HEK293 (cell line): ENCODE measurements around the gene PDE6C.

Experiments
- CTCF ChIA-PET: fragments of 350-600 bp; formaldehyde crosslinking; extraction: SDS; loops from one replicate; lab custom pipeline; 2021; ENCODE audit warnings: antibody characterized with exemption; lab: Yijun Ruan, JAX
- POLR2A ChIA-PET: fragments of 300-600 bp; formaldehyde crosslinking; extraction: SDS; loops from one replicate; lab custom pipeline; 2020; ENCODE audit warnings: antibody characterized with exemption, inconsistent platforms; lab: Yijun Ruan, JAX
- H3K27ac ChIP-seq: fragments of 200-500 bp; sonication (Bioruptor generic); 2 replicates; pipeline ENCODE4 v1.5.1; 2014; ENCODE audit warnings: low read depth, low read length, control low read depth, inconsistent platforms; ENCODE audit errors: extremely low read depth
- H3K36me3 ChIP-seq, 2 experiments: fragments of 200-500 bp in 1 of 2; sonication (Bioruptor generic) in 1 of 2; 1 replicate in 1 of 2; 2 replicates in 1 of 2; pipeline ENCODE4 v1.5.1; 2014 to 2017; ENCODE audit warnings: inconsistent platforms in 2 of 2, low read length in 2 of 2; ENCODE audit not compliant: control insufficient read depth in 2 of 2, insufficient read depth in 1 of 2
- H3K4me1 ChIP-seq: fragments of 200-500 bp; sonication (Bioruptor generic); 2 replicates; pipeline ENCODE4 v1.5.1; 2014; ENCODE audit warnings: mild to moderate bottlenecking, low read length, inconsistent platforms; ENCODE audit not compliant: control insufficient read depth, insufficient read depth
- H3K4me3 ChIP-seq: 2 replicates; pipeline ENCODE4 v1.5.1; 2011; ENCODE audit warnings: low read depth, mild to moderate bottlenecking, control low read depth, low read length, moderate library complexity
- H3K9me3 ChIP-seq: fragments of 200-500 bp; sonication (Bioruptor generic); 2 replicates; pipeline ENCODE4 v1.5.1; 2014; ENCODE audit warnings: low read depth, low read length, inconsistent platforms; ENCODE audit not compliant: control insufficient read depth, insufficient read depth
- KLF10 ChIP-seq: fragments of 450-650 bp; IDR thresholded peaks from 2 replicates; pipeline ENCODE4 v1.5.1; 2018; ENCODE audit warnings: missing biosample characterization, mild to moderate bottlenecking, missing genetic modification characterization
- KLF7 ChIP-seq: fragments of 450-650 bp; formaldehyde crosslinking; IDR thresholded peaks from 2 replicates; pipeline ENCODE4 v1.5.1; 2016; ENCODE audit warnings: missing biosample characterization, missing genetic modification characterization, borderline replicate concordance
- SP7 ChIP-seq: fragments of 450-650 bp; formaldehyde crosslinking; IDR thresholded peaks from 2 replicates; pipeline ENCODE4 v1.5.1; 2016; ENCODE audit warnings: missing biosample characterization, missing genetic modification characterization
- ZBTB17 ChIP-seq: fragments of 450-650 bp; formaldehyde crosslinking; IDR thresholded peaks from 2 replicates; pipeline ENCODE4 v1.5.1; 2016; ENCODE audit warnings: missing biosample characterization, missing genetic modification characterization
- ZBTB7A ChIP-seq: fragments of 450-650 bp; formaldehyde crosslinking; IDR thresholded peaks from 2 replicates; pipeline ENCODE4 v1.5.1; 2016; ENCODE audit warnings: low read depth, missing biosample characterization, missing genetic modification characterization
- ZNF214 ChIP-seq: fragments of 450-650 bp; formaldehyde crosslinking; IDR thresholded peaks from 2 replicates; pipeline ENCODE4 v1.5.1; 2017; ENCODE audit warnings: missing biosample characterization, mild to moderate bottlenecking, missing genetic modification characterization, borderline replicate concordance
- ZNF239 ChIP-seq: fragments of 450-650 bp; formaldehyde crosslinking; IDR thresholded peaks from 2 replicates; pipeline ENCODE4 v1.5.1; 2016; ENCODE audit warnings: missing biosample characterization, missing genetic modification characterization
- ZNF423 ChIP-seq: fragments of 450-650 bp; formaldehyde crosslinking; IDR thresholded peaks from 2 replicates; pipeline ENCODE4 v1.5.1; 2016; ENCODE audit warnings: missing biosample characterization, missing genetic modification characterization
- ZNF529 ChIP-seq: fragments of 450-650 bp; formaldehyde crosslinking; IDR thresholded peaks from 2 replicates; pipeline ENCODE4 v1.5.1; 2017; ENCODE audit warnings: missing genetic modification characterization, missing biosample characterization; ENCODE audit not compliant: insufficient replicate concordance
- ZNF610 ChIP-seq: fragments of 450-650 bp; formaldehyde crosslinking; IDR thresholded peaks from 2 replicates; pipeline ENCODE4 v1.5.1; 2016; ENCODE audit warnings: missing biosample characterization, missing genetic modification characterization, borderline replicate concordance
- ZNF629 ChIP-seq: fragments of 450-650 bp; formaldehyde crosslinking; IDR thresholded peaks from 2 replicates; pipeline ENCODE4 v1.5.1; 2017; ENCODE audit warnings: missing biosample characterization, missing genetic modification characterization
- ZNF654 ChIP-seq: fragments of 450-650 bp; formaldehyde crosslinking; IDR thresholded peaks from 2 replicates; pipeline ENCODE4 v1.5.1; 2016; ENCODE audit warnings: low read depth, missing biosample characterization, missing genetic modification characterization
- ZNF776 ChIP-seq: fragments of 450-650 bp; formaldehyde crosslinking; IDR thresholded peaks from 2 replicates; pipeline ENCODE4 v1.5.0; 2017; ENCODE audit warnings: missing biosample characterization, missing genetic modification characterization, borderline replicate concordance
- ZNF777 ChIP-seq: fragments of 450-650 bp; formaldehyde crosslinking; IDR thresholded peaks from 2 replicates; pipeline ENCODE4 v1.5.1; 2017; ENCODE audit warnings: missing biosample characterization, missing genetic modification characterization, borderline replicate concordance
- TF ChIP-seq, protein P1 (sequence below): fragments of 450-650 bp; formaldehyde crosslinking; IDR thresholded peaks from 2 replicates; pipeline ENCODE4 v1.5.0; 2017; ENCODE audit warnings: missing biosample characterization, missing genetic modification characterization, borderline replicate concordance
- TF ChIP-seq, protein P2 (sequence below): fragments of 450-650 bp; formaldehyde crosslinking; IDR thresholded peaks from 2 replicates; pipeline ENCODE4 v1.5.1; 2016; ENCODE audit warnings: missing biosample characterization, missing genetic modification characterization
- TF ChIP-seq, protein P3 (sequence below): fragments of 450-650 bp; formaldehyde crosslinking; IDR thresholded peaks from 2 replicates; pipeline ENCODE4 v1.5.1; 2016; ENCODE audit warnings: missing biosample characterization, missing genetic modification characterization
- TF ChIP-seq, protein P4 (sequence below): fragments of 450-650 bp; formaldehyde crosslinking; IDR thresholded peaks from 2 replicates; pipeline ENCODE4 v1.5.1; 2017; ENCODE audit warnings: missing biosample characterization, missing genetic modification characterization
- TF ChIP-seq, protein P5 (sequence below): fragments of 450-650 bp; formaldehyde crosslinking; IDR thresholded peaks from 2 replicates; pipeline ENCODE4 v1.5.1; 2016; ENCODE audit warnings: missing biosample characterization, missing genetic modification characterization, borderline replicate concordance

PDE6C gene

DNA sequence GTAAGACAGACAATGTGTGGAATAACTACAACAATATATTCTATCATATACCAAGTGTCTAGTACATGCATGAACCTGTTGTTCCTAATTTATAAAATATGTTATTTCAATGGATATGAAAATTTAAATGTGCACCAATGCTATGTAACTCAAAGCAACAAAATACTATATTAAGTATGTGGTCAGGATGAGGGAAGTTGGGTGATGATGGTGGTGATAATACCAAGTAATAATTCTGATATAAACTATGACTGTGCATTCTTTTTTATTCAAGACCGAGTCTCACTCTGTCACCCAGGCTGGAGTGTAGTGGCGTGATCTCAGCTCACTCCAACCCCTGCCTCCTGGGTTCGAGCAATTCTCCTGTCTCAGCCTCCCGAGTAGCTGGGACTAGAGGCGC, 92.1 kb downstream of the PDE6C start (continued):
- TF ChIP-seq, protein P1, sequence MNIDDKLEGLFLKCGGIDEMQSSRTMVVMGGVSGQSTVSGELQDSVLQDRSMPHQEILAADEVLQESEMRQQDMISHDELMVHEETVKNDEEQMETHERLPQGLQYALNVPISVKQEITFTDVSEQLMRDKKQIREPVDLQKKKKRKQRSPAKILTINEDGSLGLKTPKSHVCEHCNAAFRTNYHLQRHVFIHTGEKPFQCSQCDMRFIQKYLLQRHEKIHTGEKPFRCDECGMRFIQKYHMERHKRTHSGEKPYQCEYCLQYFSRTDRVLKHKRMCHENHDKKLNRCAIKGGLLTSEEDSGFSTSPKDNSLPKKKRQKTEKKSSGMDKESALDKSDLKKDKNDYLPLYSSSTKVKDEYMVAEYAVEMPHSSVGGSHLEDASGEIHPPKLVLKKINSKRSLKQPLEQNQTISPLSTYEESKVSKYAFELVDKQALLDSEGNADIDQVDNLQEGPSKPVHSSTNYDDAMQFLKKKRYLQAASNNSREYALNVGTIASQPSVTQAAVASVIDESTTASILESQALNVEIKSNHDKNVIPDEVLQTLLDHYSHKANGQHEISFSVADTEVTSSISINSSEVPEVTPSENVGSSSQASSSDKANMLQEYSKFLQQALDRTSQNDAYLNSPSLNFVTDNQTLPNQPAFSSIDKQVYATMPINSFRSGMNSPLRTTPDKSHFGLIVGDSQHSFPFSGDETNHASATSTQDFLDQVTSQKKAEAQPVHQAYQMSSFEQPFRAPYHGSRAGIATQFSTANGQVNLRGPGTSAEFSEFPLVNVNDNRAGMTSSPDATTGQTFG, result no peak
- no peak for TF ChIP-seq SP7 (tag by site-specific recombination)
- TF ChIP-seq ZNF529 (tag by site-specific recombination), result no peak
- TF ChIP-seq, protein P2, sequence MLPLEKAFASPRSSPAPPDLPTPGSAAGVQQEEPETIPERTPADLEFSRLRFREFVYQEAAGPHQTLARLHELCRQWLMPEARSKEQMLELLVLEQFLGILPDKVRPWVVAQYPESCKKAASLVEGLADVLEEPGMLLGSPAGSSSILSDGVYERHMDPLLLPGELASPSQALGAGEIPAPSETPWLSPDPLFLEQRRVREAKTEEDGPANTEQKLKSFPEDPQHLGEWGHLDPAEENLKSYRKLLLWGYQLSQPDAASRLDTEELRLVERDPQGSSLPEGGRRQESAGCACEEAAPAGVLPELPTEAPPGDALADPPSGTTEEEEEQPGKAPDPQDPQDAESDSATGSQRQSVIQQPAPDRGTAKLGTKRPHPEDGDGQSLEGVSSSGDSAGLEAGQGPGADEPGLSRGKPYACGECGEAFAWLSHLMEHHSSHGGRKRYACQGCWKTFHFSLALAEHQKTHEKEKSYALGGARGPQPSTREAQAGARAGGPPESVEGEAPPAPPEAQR (tag by site-specific recombination), result no peak

DNA sequence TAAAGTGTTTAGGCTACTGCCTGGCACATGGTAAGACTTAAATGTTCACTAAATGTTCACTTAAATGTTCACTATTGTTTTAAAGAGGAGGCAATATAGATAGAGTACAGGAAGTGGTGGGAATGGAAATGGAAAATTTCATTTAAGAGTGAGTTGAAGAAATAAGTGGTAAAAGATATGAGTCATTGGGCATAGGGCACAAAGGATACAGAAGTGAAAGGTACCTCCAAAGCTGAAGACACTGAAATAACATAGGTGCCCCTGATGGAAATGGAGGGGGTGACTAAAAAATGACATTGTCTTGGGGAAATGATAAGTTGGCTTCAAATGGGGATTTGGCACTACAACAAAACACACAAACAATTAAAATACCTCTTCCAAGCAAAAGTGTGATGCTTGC, 95.3 kb downstream of the PDE6C start:
- CTCF ChIA-PET, result interaction anchor here (1.1 kb wide), 1 partner anchor 11 kb away, joined by 3 read pairs; no protein-coding TSS in a partner anchor

More for the DNA sequence above, 95.3 kb downstream of the PDE6C start:
- Histone ChIP-seq H3K4me3 (no peak overlapping the region), H3K4me1 (no peaks in the 10 kb centered on the region; the same call in 1 of the 2 replicates), H3K27ac (no peak overlapping the region), H3K36me3 (no peaks in the 10 kb centered on the region), H3K9me3 (no peaks in the 10 kb centered on the region)
- TF ChIP-seq ZNF654 (no peak), KLF10 (tag by site-specific recombination) (no peak), ZNF777 (tag by site-specific recombination) (no peak), ZNF776 (no peak), ZBTB17 (no peak), KLF7 (tag by site-specific recombination) (no peak), ZNF629 (tag by site-specific recombination) (no peak), ZNF214 (tag by site-specific recombination) (no peak), ZNF239 (tag by site-specific recombination) (no peak), ZBTB7A (no peak), ZNF610 (tag by site-specific recombination) (no peak), ZNF423 (tag by site-specific recombination) (no peak)
- TF ChIP-seq, protein P3, sequence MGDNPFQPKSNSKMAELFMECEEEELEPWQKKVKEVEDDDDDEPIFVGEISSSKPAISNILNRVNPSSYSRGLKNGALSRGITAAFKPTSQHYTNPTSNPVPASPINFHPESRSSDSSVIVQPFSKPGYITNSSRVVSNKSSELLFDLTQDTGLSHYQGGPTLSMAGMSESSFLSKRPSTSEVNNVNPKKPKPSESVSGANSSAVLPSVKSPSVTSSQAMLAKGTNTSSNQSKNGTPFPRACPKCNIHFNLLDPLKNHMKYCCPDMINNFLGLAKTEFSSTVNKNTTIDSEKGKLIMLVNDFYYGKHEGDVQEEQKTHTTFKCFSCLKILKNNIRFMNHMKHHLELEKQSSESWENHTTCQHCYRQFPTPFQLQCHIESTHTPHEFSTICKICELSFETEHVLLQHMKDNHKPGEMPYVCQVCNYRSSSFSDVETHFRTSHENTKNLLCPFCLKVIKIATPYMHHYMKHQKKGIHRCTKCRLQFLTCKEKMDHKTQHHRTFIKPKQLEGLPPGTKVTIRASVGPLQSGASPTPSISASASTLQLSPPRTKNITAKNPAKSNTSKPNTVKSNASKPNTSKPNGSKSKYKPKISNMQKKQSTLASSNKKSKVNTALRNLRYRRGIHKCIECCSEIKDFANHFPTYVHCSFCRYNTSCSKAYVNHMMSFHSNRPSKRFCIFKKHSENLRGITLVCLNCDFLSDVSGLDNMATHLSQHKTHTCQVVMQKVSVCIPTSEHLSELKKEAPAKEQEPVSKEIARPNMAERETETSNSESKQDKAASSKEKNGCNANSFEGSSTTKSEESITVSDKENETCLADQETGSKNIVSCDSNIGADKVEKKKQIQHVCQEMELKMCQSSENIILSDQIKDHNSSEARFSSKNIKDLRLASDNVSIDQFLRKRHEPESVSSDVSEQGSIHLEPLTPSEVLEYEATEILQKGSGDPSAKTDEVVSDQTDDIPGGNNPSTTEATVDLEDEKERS, result no peak
- TF ChIP-seq, protein P4, sequence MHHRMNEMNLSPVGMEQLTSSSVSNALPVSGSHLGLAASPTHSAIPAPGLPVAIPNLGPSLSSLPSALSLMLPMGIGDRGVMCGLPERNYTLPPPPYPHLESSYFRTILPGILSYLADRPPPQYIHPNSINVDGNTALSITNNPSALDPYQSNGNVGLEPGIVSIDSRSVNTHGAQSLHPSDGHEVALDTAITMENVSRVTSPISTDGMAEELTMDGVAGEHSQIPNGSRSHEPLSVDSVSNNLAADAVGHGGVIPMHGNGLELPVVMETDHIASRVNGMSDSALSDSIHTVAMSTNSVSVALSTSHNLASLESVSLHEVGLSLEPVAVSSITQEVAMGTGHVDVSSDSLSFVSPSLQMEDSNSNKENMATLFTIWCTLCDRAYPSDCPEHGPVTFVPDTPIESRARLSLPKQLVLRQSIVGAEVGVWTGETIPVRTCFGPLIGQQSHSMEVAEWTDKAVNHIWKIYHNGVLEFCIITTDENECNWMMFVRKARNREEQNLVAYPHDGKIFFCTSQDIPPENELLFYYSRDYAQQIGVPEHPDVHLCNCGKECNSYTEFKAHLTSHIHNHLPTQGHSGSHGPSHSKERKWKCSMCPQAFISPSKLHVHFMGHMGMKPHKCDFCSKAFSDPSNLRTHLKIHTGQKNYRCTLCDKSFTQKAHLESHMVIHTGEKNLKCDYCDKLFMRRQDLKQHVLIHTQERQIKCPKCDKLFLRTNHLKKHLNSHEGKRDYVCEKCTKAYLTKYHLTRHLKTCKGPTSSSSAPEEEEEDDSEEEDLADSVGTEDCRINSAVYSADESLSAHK (tag by site-specific recombination), result no peak
- TF ChIP-seq, protein P5, sequence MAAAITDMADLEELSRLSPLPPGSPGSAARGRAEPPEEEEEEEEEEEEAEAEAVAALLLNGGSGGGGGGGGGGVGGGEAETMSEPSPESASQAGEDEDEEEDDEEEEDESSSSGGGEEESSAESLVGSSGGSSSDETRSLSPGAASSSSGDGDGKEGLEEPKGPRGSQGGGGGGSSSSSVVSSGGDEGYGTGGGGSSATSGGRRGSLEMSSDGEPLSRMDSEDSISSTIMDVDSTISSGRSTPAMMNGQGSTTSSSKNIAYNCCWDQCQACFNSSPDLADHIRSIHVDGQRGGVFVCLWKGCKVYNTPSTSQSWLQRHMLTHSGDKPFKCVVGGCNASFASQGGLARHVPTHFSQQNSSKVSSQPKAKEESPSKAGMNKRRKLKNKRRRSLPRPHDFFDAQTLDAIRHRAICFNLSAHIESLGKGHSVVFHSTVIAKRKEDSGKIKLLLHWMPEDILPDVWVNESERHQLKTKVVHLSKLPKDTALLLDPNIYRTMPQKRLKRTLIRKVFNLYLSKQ, result no peak
- TF ChIP-seq, protein P2 (tag by site-specific recombination), result no peak
- POLR2A ChIA-PET, result no interaction called here
